A673 (cell line): ENCODE results near the gene OPN3.

Source experiments
- EZH2 ChIP-seq: fragments of 200-600 bp; sonication (generic); IDR thresholded peaks from 2 replicates; pipeline ENCODE4 v1.6.1; 2017; ENCODE audit warnings: borderline replicate concordance, low read depth, mild to moderate bottlenecking, mixed read lengths, antibody characterized with exemption, low read length; ENCODE audit not compliant: poor library complexity, severe bottlenecking
- TF ChIP-seq, protein P1 (sequence below): fragments of 300-800, 200-600 bp; sonication (generic); conservative IDR thresholded peaks from 2 replicates; pipeline ENCODE4 v1.5.1; 2017; ENCODE audit warnings: low read depth, mild to moderate bottlenecking, antibody characterized with exemption, low read length, moderate library complexity, mixed read lengths

- TF ChIP-seq, protein P1, sequence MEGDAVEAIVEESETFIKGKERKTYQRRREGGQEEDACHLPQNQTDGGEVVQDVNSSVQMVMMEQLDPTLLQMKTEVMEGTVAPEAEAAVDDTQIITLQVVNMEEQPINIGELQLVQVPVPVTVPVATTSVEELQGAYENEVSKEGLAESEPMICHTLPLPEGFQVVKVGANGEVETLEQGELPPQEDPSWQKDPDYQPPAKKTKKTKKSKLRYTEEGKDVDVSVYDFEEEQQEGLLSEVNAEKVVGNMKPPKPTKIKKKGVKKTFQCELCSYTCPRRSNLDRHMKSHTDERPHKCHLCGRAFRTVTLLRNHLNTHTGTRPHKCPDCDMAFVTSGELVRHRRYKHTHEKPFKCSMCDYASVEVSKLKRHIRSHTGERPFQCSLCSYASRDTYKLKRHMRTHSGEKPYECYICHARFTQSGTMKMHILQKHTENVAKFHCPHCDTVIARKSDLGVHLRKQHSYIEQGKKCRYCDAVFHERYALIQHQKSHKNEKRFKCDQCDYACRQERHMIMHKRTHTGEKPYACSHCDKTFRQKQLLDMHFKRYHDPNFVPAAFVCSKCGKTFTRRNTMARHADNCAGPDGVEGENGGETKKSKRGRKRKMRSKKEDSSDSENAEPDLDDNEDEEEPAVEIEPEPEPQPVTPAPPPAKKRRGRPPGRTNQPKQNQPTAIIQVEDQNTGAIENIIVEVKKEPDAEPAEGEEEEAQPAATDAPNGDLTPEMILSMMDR: no peak
- no peak for TF ChIP-seq EZH2
These were observed 27.4 kb downstream of the OPN3 start for GRCh38 chr1:241612533-241613477.
